ENCODE measurements around the gene KAZN.

Gene KAZN

DNA sequence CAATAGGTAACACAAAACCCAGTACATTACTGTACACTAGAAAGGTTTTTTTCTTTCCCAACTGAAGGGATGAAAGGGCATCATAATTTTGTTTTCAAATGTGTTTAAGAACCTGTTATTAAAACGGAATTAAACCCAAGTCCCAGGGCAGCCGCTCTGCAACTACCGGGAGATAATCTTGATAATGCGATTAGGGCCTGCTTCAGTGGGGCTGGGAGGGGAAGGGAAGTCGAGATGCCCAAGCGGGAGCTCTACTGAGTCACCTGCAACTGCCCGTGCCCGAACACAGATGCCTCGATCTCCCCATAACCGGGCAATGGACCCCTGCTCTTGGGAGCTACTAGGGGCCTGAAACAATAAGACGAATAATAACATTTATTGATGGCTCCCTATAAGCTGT, 61.4 kb downstream of the KAZN start:
- H2AFZ ChIP-seq (ENCODE audit: low read length): no peak overlapping the region
- H3K4me2 ChIP-seq (ENCODE audit: low read depth, low read length): no peak overlapping the region
- no peak overlapping the region for H3K4me3 ChIP-seq (ENCODE audit: low read length)
- H3K27me3 ChIP-seq (replicated peaks; ENCODE audit: insufficient read depth, low read length): no peaks in the 10 kb centered on the region
- TF ChIP-seq EZH2phosphoT487 (IDR thresholded peaks at IDR 0.05; ENCODE audit: low read length) (no peak), EZH2 (optimal IDR thresholded peaks at IDR 0.05; ENCODE audit: low read depth, low read length) (no peak)
- TF ChIP-seq, protein P1, sequence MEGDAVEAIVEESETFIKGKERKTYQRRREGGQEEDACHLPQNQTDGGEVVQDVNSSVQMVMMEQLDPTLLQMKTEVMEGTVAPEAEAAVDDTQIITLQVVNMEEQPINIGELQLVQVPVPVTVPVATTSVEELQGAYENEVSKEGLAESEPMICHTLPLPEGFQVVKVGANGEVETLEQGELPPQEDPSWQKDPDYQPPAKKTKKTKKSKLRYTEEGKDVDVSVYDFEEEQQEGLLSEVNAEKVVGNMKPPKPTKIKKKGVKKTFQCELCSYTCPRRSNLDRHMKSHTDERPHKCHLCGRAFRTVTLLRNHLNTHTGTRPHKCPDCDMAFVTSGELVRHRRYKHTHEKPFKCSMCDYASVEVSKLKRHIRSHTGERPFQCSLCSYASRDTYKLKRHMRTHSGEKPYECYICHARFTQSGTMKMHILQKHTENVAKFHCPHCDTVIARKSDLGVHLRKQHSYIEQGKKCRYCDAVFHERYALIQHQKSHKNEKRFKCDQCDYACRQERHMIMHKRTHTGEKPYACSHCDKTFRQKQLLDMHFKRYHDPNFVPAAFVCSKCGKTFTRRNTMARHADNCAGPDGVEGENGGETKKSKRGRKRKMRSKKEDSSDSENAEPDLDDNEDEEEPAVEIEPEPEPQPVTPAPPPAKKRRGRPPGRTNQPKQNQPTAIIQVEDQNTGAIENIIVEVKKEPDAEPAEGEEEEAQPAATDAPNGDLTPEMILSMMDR (IDR thresholded peaks at IDR 0.05; ENCODE audit: low read length): no peak
- no peaks in the 10 kb centered on the region for H3K9me2 ChIP-seq (replicated peaks; ENCODE audit: insufficient read depth, low read length)
- no peak overlapping the region for H3K9ac ChIP-seq (ENCODE audit: low read length)
- H3K79me2 ChIP-seq (ENCODE audit: low read length): no peaks in the 10 kb centered on the region
- DNase-seq: no peak
- no peak overlapping the region for H3K27ac ChIP-seq (ENCODE audit: low read length)
- H4K20me1 ChIP-seq (ENCODE audit: insufficient read depth, low read length): no peaks in the 10 kb centered on the region
- H3K9me3 ChIP-seq (replicated peaks; ENCODE audit: insufficient read depth, low read length): no peaks in the 10 kb centered on the region
- H3K4me1 ChIP-seq (ENCODE audit: low read length): no peaks in the 10 kb centered on the region
- H3F3A ChIP-seq (ENCODE audit: insufficient read depth, low read length): no peaks in the 10 kb centered on the region
- H3K36me3 ChIP-seq (replicated peaks; ENCODE audit: insufficient read depth, low read length): no peaks in the 10 kb centered on the region

DNA sequence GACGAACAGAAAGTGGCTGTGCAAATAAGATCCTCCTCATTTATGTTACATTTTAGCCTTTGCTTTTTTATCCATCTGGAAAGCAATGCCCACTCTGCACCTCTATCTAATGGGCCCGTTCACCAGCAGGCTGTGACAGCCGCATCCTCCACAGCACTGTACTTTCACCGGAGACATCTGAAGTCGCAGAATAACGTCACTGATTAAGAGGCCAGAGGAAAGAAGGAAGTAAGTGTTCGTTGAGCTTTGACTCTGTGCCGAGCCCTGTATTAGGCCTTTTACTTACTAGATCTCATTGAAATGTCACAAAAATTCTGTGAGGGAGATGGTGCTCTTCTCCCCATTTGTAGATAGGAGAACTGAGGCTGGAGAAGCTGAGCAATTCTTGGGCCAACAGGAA, 62.3 kb downstream of the KAZN start:
- Histone ChIP-seq H3K9ac (ENCODE audit: low read length) (no peak overlapping the region), H3K79me2 (ENCODE audit: low read length) (no peaks in the 10 kb centered on the region), H3K4me2 (ENCODE audit: low read depth, low read length) (no peak overlapping the region), H3K36me3 (replicated peaks; ENCODE audit: insufficient read depth, low read length) (no peaks in the 10 kb centered on the region), H4K20me1 (ENCODE audit: insufficient read depth, low read length) (no peaks in the 10 kb centered on the region), H3K9me3 (replicated peaks; ENCODE audit: insufficient read depth, low read length) (no peaks in the 10 kb centered on the region), H3K4me1 (ENCODE audit: low read length) (no peaks in the 10 kb centered on the region), H3K27ac (ENCODE audit: low read length) (no peak overlapping the region), H3K27me3 (replicated peaks; ENCODE audit: insufficient read depth, low read length) (no peaks in the 10 kb centered on the region), H2AFZ (ENCODE audit: low read length) (no peak overlapping the region), H3K4me3 (ENCODE audit: low read length) (no peak overlapping the region), H3F3A (ENCODE audit: insufficient read depth, low read length) (no peaks in the 10 kb centered on the region), H3K9me2 (replicated peaks; ENCODE audit: insufficient read depth, low read length) (no peaks in the 10 kb centered on the region)
- TF ChIP-seq EZH2 (optimal IDR thresholded peaks at IDR 0.05; ENCODE audit: low read depth, low read length): no peak
- no peak for TF ChIP-seq EZH2phosphoT487 (IDR thresholded peaks at IDR 0.05; ENCODE audit: low read length)
- TF ChIP-seq, protein P1 (IDR thresholded peaks at IDR 0.05; ENCODE audit: low read length): no peak
- no peak for DNase-seq

DNA sequence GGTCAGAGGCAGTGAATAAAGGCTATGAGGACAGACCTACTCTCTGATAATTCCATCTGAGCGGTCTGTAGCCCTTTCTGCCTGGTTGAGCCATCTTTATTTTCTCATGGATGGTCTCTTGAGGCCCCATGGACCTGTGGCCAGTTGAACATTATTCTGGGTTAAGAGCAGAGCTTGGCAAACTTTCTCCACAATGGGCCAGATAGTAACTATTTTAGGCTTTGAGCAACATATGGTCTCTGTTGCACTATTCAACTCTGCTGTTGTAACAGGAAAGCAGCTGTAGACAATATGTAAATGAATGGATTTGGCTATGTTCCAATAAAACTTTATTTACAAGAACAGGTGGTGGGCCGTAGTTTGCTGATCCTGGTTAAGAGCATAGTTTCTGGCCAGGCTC, 62.7 kb downstream of the KAZN start:
- no peaks in the 10 kb centered on the region for H4K20me1 ChIP-seq (ENCODE audit: insufficient read depth, low read length)
- no peaks in the 10 kb centered on the region for H3K27me3 ChIP-seq (replicated peaks; ENCODE audit: insufficient read depth, low read length)
- no peaks in the 10 kb centered on the region for H3F3A ChIP-seq (ENCODE audit: insufficient read depth, low read length)
- TF ChIP-seq, protein P1 (IDR thresholded peaks at IDR 0.05; ENCODE audit: low read length): no peak
- no peak for TF ChIP-seq EZH2phosphoT487 (IDR thresholded peaks at IDR 0.05; ENCODE audit: low read length)
- TF ChIP-seq EZH2 (optimal IDR thresholded peaks at IDR 0.05; ENCODE audit: low read depth, low read length): no peak
- no peak overlapping the region for H3K27ac ChIP-seq (ENCODE audit: low read length)
- no peaks in the 10 kb centered on the region for H3K36me3 ChIP-seq (replicated peaks; ENCODE audit: insufficient read depth, low read length)
- no peaks in the 10 kb centered on the region for H3K4me1 ChIP-seq (ENCODE audit: low read length)
- no peaks in the 10 kb centered on the region for H3K9me3 ChIP-seq (replicated peaks; ENCODE audit: insufficient read depth, low read length)
- no peak overlapping the region for H2AFZ ChIP-seq (ENCODE audit: low read length)
- no peaks in the 10 kb centered on the region for H3K79me2 ChIP-seq (ENCODE audit: low read length)
- DNase-seq: no peak
- H3K9me2 ChIP-seq (replicated peaks; ENCODE audit: insufficient read depth, low read length): no peaks in the 10 kb centered on the region
- H3K9ac ChIP-seq (ENCODE audit: low read length): no peak overlapping the region
- H3K4me3 ChIP-seq (ENCODE audit: low read length): no peak overlapping the region
- no peak overlapping the region for H3K4me2 ChIP-seq (ENCODE audit: low read depth, low read length)

Data from MM.1S (cell line).